Activated CD4-positive, alpha-beta T cell treated with anti-CD3 and anti-CD28 coated beads, Interleukin-2, amount 50 U/mL, for 48 hours (primary cell): ENCODE results near the gene GTPBP2.
A peak's percentile ranks its signal among the peaks of the same experiment; 100 is the strongest.
"Not testable (repeated sequence)": the region's sequence is repeated elsewhere in the genome, so short reads cannot be mapped to it uniquely, and the experiment has no call there.

Experiments used
- DNase-seq, 2 experiments: peaks; one replicate each; pipeline ENCODE4 v3.0.0-alpha.2; 2020

The GTPBP2 gene

DNA sequence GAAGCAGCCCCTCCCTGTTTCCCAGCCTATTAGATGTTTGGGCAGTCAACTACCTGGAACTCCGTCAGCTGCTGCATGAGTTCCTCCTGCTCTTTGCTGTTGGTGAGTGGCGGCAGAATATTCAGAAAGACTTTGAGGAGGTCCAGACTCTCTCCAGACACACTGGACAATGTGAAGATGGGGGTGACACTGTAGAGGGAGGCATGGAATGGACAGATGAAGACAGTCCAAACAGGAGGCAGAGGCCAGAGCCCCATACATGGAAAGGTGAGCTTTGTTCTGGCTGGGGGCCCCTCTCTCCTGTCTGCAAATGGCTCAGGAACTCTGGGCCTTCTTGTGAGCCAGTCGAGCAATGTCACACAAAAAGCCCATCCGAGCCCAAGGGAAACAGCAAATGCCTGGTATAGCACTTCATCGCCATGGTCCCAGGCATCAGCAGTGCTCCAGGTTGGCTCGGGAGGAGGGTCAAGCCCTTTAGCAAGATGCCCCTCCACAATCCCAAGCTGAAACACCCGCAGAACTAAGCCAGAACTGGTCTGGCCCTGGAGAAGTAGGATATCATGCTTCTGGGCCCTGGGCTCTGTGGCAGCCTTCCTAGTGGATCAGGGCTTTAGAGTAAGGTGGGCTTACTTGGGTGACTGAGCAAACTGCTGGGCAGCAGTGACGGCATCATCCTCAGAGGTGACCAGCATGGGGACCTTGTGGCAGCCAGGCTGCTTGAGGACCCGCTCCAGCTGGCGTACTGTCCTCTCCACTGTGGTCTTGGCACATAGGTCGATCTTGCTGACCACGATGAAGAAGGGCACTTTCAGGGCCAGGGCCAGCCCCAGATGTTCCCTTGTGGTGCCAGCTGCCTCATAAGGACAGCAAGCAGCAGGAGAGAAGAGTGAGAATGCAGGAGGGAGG is 4.9 kb downstream of the GTPBP2 start:
- DNase-seq = no peak

GRCh38 chr6:43622541-43622940 is 6.5 kb downstream of the GTPBP2 start:
- no peak for DNase-seq

- no peak for DNase-seq
These were observed 7.3 kb downstream of the GTPBP2 start for GRCh38 chr6:43621836-43622180.

DNA sequence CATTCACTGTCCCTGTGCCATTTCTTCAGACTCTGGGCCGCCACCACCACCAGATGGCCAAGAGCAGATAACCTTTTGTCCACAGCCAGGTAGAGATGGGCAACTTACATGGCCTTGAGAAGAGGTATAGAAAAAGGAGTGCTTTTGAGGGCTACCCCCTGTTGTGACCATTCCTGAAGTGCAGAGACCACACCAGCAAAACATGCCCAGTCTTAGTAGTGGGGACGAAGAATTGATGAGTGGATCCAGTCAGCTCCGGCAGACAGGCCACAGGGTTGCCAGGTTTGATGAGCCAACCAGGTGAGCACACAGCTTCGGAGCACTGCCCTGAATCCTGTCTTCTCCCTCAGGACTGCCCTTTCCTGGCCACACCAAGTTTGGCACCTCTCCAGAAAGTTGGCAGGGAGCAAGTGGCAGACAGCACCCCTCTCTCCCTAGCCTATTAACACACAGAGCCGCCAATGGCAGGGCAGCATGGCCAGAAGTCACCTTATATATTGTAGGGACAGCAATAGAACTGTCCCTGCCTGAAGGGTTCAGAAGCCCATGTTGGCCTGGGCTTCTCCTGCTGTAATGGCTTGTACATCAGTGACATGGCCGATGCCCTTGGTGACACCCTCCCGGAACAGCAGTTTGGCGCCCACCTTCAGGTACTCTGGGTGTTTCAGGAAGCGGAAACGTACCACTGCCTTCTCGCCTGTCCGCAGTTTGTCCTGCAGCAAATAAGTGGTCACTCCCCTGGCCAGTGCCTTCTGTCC is 7.8 kb downstream of the GTPBP2 start:
- DNase-seq = no peak

- DNase-seq = no peak
These were observed 12.2 kb downstream of the GTPBP2 start for GRCh38 chr6:43616725-43617472.

- no peak for DNase-seq
These were observed 14.7 kb downstream of the GTPBP2 start for GRCh38 chr6:43614396-43614730.

GRCh38 chr6:43613721-43614395 is 15.2 kb downstream of the GTPBP2 start:
- DNase-seq = no peak

GRCh38 chr6:43610431-43610830 is 18.6 kb downstream of the GTPBP2 start:
- no peak for DNase-seq

DNA sequence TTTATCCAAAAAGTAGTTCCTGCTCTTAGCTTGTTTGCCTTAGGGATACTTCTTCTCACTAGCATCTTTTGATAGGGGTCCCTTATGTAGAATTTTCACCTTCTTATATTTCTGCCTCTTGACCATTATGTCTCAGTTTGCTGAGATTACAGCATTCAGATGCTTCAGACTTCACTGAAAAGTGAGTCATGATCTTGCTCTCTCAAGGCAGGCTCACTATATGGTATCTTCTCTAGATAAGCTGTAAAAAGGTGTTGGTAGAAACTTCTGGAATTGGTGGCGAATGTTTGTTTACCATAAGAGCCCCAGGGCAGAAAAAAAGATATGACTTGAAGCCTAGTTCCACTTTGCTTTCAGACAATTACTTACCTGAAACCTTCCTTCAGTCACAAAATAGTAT is 19.7 kb downstream of the GTPBP2 start:
- DNase-seq = no peak

DNA sequence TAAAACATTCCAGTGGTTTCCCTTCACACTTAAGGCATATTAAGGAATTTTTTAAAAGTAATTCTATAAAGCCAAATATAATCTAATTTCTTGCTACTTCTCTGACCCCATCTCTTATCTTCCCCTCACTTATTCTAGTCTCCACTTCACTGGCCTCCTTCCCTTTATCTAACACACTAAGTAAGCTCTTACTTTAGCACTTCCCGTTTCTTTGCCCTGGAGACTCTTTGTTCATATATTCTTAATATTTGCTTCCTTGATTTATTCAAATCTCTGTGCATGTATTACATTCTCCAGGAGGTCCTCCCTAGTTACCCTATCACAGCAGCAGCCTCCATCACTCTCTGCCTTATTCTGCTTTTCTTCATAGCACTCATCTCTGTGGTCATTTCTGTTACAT is 20.3 kb downstream of the GTPBP2 start:
- DNase-seq = no peak

GRCh38 chr6:43608310-43608763 is 20.7 kb downstream of the GTPBP2 start:
- DNase-seq = peak; percentile 71 to 76

- no peak for DNase-seq
These were observed 23.0 kb downstream of the GTPBP2 start for GRCh38 chr6:43606019-43606418.

- DNase-seq = no peak
These were observed 24.9 kb downstream of the GTPBP2 start for GRCh38 chr6:43604174-43604573.

GRCh38 chr6:43600595-43600994 is 28.5 kb downstream of the GTPBP2 start:
- no peak for DNase-seq

DNA sequence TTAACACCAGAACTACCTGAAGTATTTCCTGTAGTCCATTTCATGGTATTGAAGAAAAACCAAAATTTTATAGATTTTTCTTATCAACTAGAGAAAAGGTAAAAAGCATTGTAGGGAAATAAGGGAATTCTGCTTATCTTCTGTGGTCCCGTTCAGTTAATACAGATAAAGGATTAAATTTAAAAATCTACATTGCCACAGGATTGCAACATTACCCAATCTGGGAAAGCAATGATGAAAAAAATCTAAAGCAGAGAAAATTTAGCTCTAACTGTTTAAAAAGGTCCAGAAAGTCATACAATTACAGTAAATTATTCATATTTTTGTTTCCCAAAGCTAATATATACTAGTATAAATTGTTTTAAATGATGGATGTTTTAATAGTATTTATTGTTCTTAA is 35.1 kb downstream of the GTPBP2 start:
- DNase-seq = no peak

- DNase-seq = not testable (repeated sequence)
These were observed 39.5 kb downstream of the GTPBP2 start for GRCh38 chr6:43589564-43589963.

DNA sequence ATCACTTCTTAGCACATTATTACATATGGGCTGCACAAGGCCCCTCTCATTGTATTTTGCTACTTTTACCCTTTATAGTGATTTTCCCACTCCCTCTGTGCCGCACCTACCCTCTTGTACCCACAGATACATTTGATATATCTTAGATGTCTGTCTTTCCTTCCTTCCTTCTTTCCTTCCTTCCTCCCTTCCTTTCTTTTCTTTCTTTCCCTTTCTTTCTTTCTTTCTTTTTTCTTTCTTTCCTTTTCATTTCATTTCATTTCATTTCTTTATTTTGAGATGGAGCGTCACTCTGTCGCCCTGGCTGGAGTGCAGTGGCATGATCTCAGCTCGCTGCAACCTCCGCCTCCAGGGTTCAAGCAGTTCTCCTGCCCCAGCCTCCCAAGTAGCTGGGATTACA is 40.9 kb downstream of the GTPBP2 start:
- DNase-seq = no peak

DNA sequence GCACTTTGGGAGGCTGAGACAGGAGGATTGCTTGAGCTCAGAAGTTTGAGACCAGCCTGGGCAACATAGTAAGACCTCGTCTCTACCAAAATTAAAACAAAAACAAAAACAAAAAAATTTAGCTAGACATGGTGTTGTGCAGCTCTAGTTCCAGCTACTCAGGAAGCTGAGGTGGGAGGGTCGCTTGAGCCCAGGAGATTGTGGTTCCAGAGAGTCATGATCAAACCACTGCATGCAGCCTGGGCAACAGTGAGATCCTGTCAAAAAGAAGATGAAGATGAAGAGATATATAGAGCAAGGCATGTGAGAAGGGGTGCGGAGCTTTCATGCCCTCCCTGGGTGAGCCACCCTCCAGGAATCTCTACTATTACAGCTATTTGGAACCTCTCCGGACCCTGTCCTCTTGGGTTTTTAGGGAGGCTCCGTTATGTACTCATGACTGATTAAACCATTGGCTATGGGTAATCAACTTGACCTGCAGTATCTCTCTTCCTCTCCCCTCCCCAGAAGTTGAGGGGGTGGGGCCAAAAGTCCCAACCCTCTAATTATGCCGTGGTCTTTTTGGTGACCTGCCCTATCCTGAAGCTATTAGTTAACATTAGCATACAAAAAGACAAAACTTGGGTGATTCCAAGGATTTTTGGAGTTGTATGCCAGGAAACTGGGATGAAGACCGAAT is 44.0 kb downstream of the GTPBP2 start:
- no peak for DNase-seq

DNA sequence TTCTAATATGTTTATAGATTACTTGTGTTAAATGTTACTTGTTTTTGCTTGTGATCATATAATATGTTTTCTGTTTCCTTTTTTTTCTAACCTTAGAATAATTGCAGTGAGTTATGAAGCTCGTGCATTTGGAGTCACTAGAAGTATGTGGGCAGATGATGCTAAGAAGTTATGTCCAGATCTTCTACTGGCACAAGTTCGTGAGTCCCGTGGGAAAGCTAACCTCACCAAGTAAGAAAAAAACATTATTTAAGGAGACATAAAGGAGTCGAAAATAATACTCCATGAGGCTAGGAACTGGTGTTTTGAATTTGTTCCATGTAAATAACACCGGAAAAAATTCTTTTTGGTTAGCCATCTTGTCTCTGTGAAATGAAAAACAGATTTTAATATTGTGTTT is 46.2 kb downstream of the GTPBP2 start:
- no peak for DNase-seq

- no peak for DNase-seq
These were observed 49.9 kb downstream of the GTPBP2 start for GRCh38 chr6:43579171-43579570.

- DNase-seq = no peak
These were observed 50.3 kb downstream of the GTPBP2 start for GRCh38 chr6:43578748-43579147.
